Astrocyte (in vitro differentiated cells and primary cell): Measurements from ENCODE around the gene IPCEF1. TPM values are rescaled to one million over a fixed set of nuclear protein-coding genes. Genes with fewer than 3 reads are reported as not detected.

Experiments used
- DNase-seq: peaks from one replicate; pipeline ENCODE4 v3.0.0-alpha.2; 2010; ENCODE audit warnings: low read depth
- FAIRE-seq: peaks from 2 replicates; lab custom pipeline; 2011; peaks lifted over from hg19 to GRCh38; lab: Jason Lieb, UNC
- H2AFZ ChIP-seq: 2 replicates; pipeline ENCODE4 v1.6.0; 2012; ENCODE audit warnings: low read depth, low read length, inconsistent platforms
- H3K27ac ChIP-seq: 2 replicates; pipeline ENCODE4 v1.5.1; 2011; ENCODE audit warnings: low read depth, low read length, inconsistent platforms
- H3K27me3 ChIP-seq: 2 replicates; pipeline ENCODE4 v1.6.0; 2011; ENCODE audit warnings: low read length, inconsistent platforms; ENCODE audit not compliant: insufficient read depth
- H3K36me3 ChIP-seq: 2 replicates; pipeline ENCODE4 v1.5.1; 2011; ENCODE audit warnings: low read length, inconsistent platforms; ENCODE audit not compliant: insufficient read depth
- H3K4me1 ChIP-seq: 2 replicates; pipeline ENCODE4 v1.5.1; 2011; ENCODE audit warnings: low read length, inconsistent platforms; ENCODE audit not compliant: insufficient read depth
- H3K4me2 ChIP-seq: 2 replicates; pipeline ENCODE4 v1.6.0; 2012; ENCODE audit warnings: low read length, inconsistent platforms
- H3K4me3 ChIP-seq: 2 replicates; pipeline ENCODE4 v1.5.1; 2011; ENCODE audit warnings: low read depth, mild to moderate bottlenecking, low read length, inconsistent platforms; ENCODE audit not compliant: insufficient read depth
- H3K79me2 ChIP-seq: 2 replicates; pipeline ENCODE4 v1.6.0; 2012; ENCODE audit warnings: mild to moderate bottlenecking, low read length, inconsistent platforms; ENCODE audit not compliant: insufficient read depth
- H3K9ac ChIP-seq: 2 replicates; pipeline ENCODE4 v1.6.0; 2012; ENCODE audit warnings: mild to moderate bottlenecking, low read length, inconsistent platforms
- H3K9me3 ChIP-seq: 2 replicates; pipeline ENCODE4 v1.5.1; 2012; ENCODE audit warnings: low read depth, mild to moderate bottlenecking, low read length, inconsistent platforms; ENCODE audit not compliant: insufficient read depth
- H4K20me1 ChIP-seq: 2 replicates; pipeline ENCODE4 v1.6.0; 2012; ENCODE audit warnings: low read length, inconsistent platforms; ENCODE audit not compliant: insufficient read depth
- H3K27ac Mint-ChIP-seq: one replicate; pipeline ENCODE4 v1.8.0; 2021; ENCODE audit warnings: mild to moderate bottlenecking, mixed read lengths; ENCODE audit not compliant: unreplicated experiment
- H3K27me3 Mint-ChIP-seq: one replicate; pipeline ENCODE4 v1.8.0; 2021; ENCODE audit warnings: low read depth, mixed read lengths; ENCODE audit not compliant: unreplicated experiment
- H3K36me3 Mint-ChIP-seq: one replicate; pipeline ENCODE4 v1.8.0; 2021; ENCODE audit warnings: low read depth, mixed read lengths; ENCODE audit not compliant: unreplicated experiment
- H3K4me1 Mint-ChIP-seq: one replicate; pipeline ENCODE4 v1.8.0; 2021; ENCODE audit warnings: low read depth, mixed read lengths; ENCODE audit not compliant: unreplicated experiment
- H3K4me3 Mint-ChIP-seq: one replicate; pipeline ENCODE4 v1.8.0; 2021; ENCODE audit warnings: mild to moderate bottlenecking, moderate library complexity, mixed read lengths; ENCODE audit not compliant: unreplicated experiment
- H3K9me3 Mint-ChIP-seq: one replicate; pipeline ENCODE4 v1.8.0; 2021; ENCODE audit warnings: mild to moderate bottlenecking, mixed read lengths; ENCODE audit not compliant: unreplicated experiment
- EZH2 ChIP-seq: IDR thresholded peaks from 2 replicates; pipeline ENCODE4 v1.6.1; 2012; ENCODE audit warnings: mild to moderate bottlenecking, low read length, inconsistent platforms; ENCODE audit not compliant: insufficient read depth
- total RNA-seq: library from RNA; stranded (reverse); gene quantifications from 2 replicates; pipeline ENCODE4 v1.2.1, GENCODE V29; 2021
- TF ChIP-seq, protein P1 (sequence below): IDR thresholded peaks from 2 replicates; pipeline ENCODE4 v1.5.1; 2011; ENCODE audit warnings: low read depth, mild to moderate bottlenecking, inconsistent platforms, low read length, moderate library complexity; ENCODE audit not compliant: insufficient read depth

IPCEF1 gene
- total RNA-seq, 1 donor from 2014 or later: 0.16 TPM

DNA sequence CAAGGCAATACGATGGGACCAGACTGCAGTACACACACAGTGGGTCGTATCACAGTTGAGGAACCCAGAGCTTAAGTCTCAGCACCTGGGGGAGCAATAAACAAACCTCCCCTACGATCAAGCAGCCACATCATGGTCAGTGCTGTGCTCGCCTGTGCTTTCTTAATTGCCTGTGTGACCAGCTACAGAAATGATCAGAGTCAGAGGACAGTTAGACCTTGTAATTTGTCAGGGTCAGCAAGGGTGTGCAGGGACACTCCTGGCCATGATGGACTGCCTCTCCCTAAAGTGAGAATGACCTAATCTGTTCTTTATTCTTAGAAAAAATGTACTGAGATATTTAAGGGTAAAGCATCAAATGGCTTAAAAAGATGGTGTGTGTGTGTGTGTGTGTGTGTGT lies 239.1 kb downstream of the IPCEF1 start:
- TF ChIP-seq, protein P1, sequence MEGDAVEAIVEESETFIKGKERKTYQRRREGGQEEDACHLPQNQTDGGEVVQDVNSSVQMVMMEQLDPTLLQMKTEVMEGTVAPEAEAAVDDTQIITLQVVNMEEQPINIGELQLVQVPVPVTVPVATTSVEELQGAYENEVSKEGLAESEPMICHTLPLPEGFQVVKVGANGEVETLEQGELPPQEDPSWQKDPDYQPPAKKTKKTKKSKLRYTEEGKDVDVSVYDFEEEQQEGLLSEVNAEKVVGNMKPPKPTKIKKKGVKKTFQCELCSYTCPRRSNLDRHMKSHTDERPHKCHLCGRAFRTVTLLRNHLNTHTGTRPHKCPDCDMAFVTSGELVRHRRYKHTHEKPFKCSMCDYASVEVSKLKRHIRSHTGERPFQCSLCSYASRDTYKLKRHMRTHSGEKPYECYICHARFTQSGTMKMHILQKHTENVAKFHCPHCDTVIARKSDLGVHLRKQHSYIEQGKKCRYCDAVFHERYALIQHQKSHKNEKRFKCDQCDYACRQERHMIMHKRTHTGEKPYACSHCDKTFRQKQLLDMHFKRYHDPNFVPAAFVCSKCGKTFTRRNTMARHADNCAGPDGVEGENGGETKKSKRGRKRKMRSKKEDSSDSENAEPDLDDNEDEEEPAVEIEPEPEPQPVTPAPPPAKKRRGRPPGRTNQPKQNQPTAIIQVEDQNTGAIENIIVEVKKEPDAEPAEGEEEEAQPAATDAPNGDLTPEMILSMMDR: no peak
- no peak for TF ChIP-seq EZH2
- H3K27me3 Mint-ChIP-seq: peaks cover 12% of the 10 kb centered on the region
- no peaks in the 10 kb centered on the region for H3K36me3 Mint-ChIP-seq
- H3K9me3 ChIP-seq: no peaks in the 10 kb centered on the region
- no peaks in the 10 kb centered on the region for H3K27me3 ChIP-seq
- H3K36me3 ChIP-seq: no peaks in the 10 kb centered on the region
- FAIRE-seq (no peak), DNase-seq (no peak)
- H3K27ac Mint-ChIP-seq: no peak overlapping the region
- H3K4me2 ChIP-seq: no peak overlapping the region
- no peak overlapping the region for H3K4me3 ChIP-seq
- peaks cover 5% of the 10 kb centered on the region for H3K9me3 Mint-ChIP-seq
- H3K4me1 Mint-ChIP-seq: no peaks in the 10 kb centered on the region
- no peaks in the 10 kb centered on the region for H4K20me1 ChIP-seq
- H3K9ac ChIP-seq: no peak overlapping the region
- H3K4me1 ChIP-seq: no peaks in the 10 kb centered on the region
- H3K4me3 Mint-ChIP-seq: no peak overlapping the region
- H2AFZ ChIP-seq: no peak overlapping the region
- no peak overlapping the region for H3K27ac ChIP-seq
- no peaks in the 10 kb centered on the region for H3K79me2 ChIP-seq

DNA sequence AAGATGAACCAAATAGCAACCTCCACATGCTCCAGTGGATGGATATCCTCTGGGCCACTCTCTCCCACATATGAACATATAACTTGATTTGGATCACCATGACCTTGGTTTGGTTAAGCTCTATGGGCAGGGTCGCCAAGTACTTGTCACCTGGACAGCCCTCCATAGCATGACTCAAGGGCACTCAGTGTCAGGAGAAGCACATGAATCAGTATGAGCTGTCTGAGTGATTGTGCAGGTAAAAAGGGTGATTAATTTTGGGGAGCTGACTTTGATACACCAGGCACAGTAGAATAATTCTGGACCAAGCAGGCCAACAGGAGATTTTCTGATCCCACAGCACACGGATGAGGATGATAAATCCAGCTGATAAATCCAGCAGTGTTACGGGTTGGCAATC lies 243.2 kb downstream of the IPCEF1 start:
- Mint-ChIP-seq H3K9me3 (peaks cover 5% of the 10 kb centered on the region), H3K36me3 (no peaks in the 10 kb centered on the region), H3K4me1 (peaks cover 2% of the 10 kb centered on the region), H3K27me3 (peaks cover 9% of the 10 kb centered on the region), H3K27ac (no peak overlapping the region), H3K4me3 (no peak overlapping the region)
- no peak for DNase-seq
- no peak for FAIRE-seq
- Histone ChIP-seq H4K20me1 (no peaks in the 10 kb centered on the region), H3K79me2 (no peaks in the 10 kb centered on the region), H3K9ac (no peak overlapping the region), H3K4me1 (no peaks in the 10 kb centered on the region), H3K9me3 (no peaks in the 10 kb centered on the region), H3K36me3 (no peaks in the 10 kb centered on the region), H3K4me2 (no peak overlapping the region), H3K4me3 (no peak overlapping the region), H3K27ac (no peak overlapping the region), H2AFZ (no peak overlapping the region), H3K27me3 (no peaks in the 10 kb centered on the region)
- TF ChIP-seq, protein P1: no peak
- no peak for TF ChIP-seq EZH2

DNA sequence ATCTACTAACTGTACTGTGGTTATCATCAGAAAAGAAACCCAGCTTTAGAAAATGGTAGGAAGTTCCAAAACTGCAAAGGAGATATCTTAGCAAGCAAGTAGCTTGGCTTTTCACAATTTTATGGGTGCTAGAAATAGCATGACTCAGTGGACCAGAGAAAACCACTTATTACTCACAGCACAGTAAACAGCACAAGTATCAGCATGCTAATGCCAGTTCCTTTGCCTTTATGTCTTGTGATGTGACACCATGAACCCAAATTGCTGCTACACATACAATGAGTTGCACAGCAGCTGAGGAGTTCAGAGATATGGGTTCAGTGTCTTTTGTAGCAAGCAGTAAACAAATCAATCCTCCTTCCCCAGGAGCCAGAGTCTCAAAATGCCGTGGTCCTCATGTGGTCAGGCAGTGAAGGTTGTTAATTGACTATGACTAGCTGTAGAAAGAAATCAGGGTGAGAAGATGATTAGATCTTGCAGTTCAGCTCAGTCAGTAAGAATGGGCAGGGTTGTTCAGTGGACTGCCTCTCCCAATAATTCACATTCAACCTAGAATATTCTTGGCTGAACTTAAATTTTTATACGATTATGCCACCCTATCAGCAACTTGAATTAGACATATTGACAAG lies 244.3 kb downstream of the IPCEF1 start:
- H4K20me1 ChIP-seq: no peaks in the 10 kb centered on the region
- peaks cover 9% of the 10 kb centered on the region for H3K27me3 Mint-ChIP-seq
- no peak overlapping the region for H3K4me3 ChIP-seq
- H3K27ac Mint-ChIP-seq: no peak overlapping the region
- no peak overlapping the region for H3K9ac ChIP-seq
- no peak overlapping the region for H3K27ac ChIP-seq
- FAIRE-seq (no peak), DNase-seq (peak; percentile 6)
- H3K4me3 Mint-ChIP-seq: no peak overlapping the region
- no peak overlapping the region for H2AFZ ChIP-seq
- no peaks in the 10 kb centered on the region for H3K36me3 Mint-ChIP-seq
- no peaks in the 10 kb centered on the region for H3K9me3 ChIP-seq
- no peak overlapping the region for H3K4me2 ChIP-seq
- H3K36me3 ChIP-seq: no peaks in the 10 kb centered on the region
- peaks cover 5% of the 10 kb centered on the region for H3K9me3 Mint-ChIP-seq
- H3K27me3 ChIP-seq: no peaks in the 10 kb centered on the region
- TF ChIP-seq, protein P1: no peak
- TF ChIP-seq EZH2: no peak
- no peaks in the 10 kb centered on the region for H3K4me1 ChIP-seq
- H3K79me2 ChIP-seq: no peaks in the 10 kb centered on the region
- peaks cover 2% of the 10 kb centered on the region for H3K4me1 Mint-ChIP-seq
